ENCODE results near the gene IRF1. TPM values are rescaled to one million over a fixed set of nuclear protein-coding genes. Genes with fewer than 3 reads are reported as not detected.

The IRF1 gene
- total and polyA plus RNA-seq, 2 of the 8 experiments (the other 6 are each of a cell fraction or from before 2014, with no cell fraction given): 4.0 to 8.5 TPM

DNA sequence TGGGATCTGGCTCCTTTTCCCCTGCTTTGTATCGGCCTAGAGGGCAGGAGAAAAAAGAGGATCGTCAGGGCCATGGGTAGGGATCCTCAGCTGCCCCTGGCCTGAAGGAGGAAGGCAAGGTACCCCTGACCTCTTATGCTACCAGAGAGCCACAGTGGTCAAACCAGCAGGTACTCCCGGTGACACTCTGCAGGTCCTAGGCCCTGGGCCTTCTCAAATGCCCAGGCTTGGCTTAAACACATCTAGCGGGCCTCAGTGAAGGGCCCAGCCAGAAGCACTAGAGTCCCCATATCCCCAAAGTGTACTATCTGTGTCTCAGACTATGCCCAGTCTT lies 3.5 kb downstream of the IRF1 start:
- Histone ChIP-seq H3K36me3 (ENCODE audit: control insufficient read depth in 2 of 4, insufficient read depth in 4 of 4, low read length in 3 of 4) (peaks cover 4 to 18% (median 13%) of the 10 kb centered on the region in 4 experiments; a peak in 6 of 8 replicates), H2BK12ac (ENCODE audit: low read depth, low read length) (no peak overlapping the region), H3K4me1 (replicated peaks in 1 of 4; ENCODE audit: control insufficient read depth in 3 of 4, insufficient read depth in 4 of 4, low read length in 3 of 4) (peaks cover 5 to 11% (median 9%) of the 10 kb centered on the region in 4 experiments), H4K20me1 (replicated peaks in 1 of 2; ENCODE audit: control insufficient read depth in 1 of 2, insufficient read depth in 2 of 2, low read length in 2 of 2) (peaks cover 0 to 13% of the 10 kb centered on the region in 2 experiments), H3K4me3 (ENCODE audit: extremely low read depth in 1 of 4, insufficient read depth in 2 of 4, low read depth in 3 of 4, low read length in 4 of 4) (no peak overlapping the region), H4K5ac (ENCODE audit: insufficient read length, low read depth, low read length) (no peak overlapping the region), H2AFZ (ENCODE audit: low read length) (no peak overlapping the region), H2AK5ac (ENCODE audit: low read depth, low read length) (no peak overlapping the region), H2BK120ac (replicated peaks; ENCODE audit: low read depth, low read length) (no peak overlapping the region), H3K9me3 (ENCODE audit: insufficient read depth in 2 of 2, low read depth in 1 of 2, low read length in 1 of 2) (no peaks in the 10 kb centered on the region), H4K91ac (replicated peaks; ENCODE audit: insufficient read length, low read length) (no peak overlapping the region), H3K23me2 (ENCODE audit: low read depth, low read length) (peaks cover 16% of the 10 kb centered on the region; the same call in 1 of the 2 replicates), H3K18ac (ENCODE audit: extremely low read depth, low read length) (no peak overlapping the region), H3K27ac (ENCODE audit: low read depth, low read length) (no peak overlapping the region), H2BK20ac (ENCODE audit: low read length) (no peak overlapping the region), H2BK15ac (ENCODE audit: low read length) (no peak overlapping the region), H3K4ac (replicated peaks; ENCODE audit: insufficient read length, low read depth, low read length) (no peak overlapping the region), H3K79me1 (ENCODE audit: low read depth, low read length) (no peaks in the 10 kb centered on the region; the same call in 1 of the 2 replicates), H3K23ac (ENCODE audit: insufficient read length) (no peak overlapping the region), H3K4me2 (ENCODE audit: insufficient read depth in 1 of 2, low read depth in 2 of 2, low read length in 2 of 2) (no peak overlapping the region), H3K27me3 (replicated peaks in 1 of 4; ENCODE audit: control insufficient read depth in 3 of 4, extremely low read depth in 1 of 4, insufficient read depth in 3 of 4, low read length in 3 of 4) (peaks cover 0 to 7% (median 4%) of the 10 kb centered on the region in 4 experiments; a peak in 3 of 7 replicates), H4K8ac (ENCODE audit: extremely low read depth, insufficient read depth, low read length) (no peak overlapping the region), H3K9ac (replicated peaks in 1 of 4; ENCODE audit: extremely low read depth in 1 of 4, low read depth in 3 of 4, low read length in 3 of 4) (no peak overlapping the region), H2BK5ac (ENCODE audit: low read depth, low read length) (no peak overlapping the region; the same call in 1 of the 2 replicates), H3K79me2 (ENCODE audit: control insufficient read depth in 1 of 2, insufficient read depth in 2 of 2, low read length in 2 of 2) (no peaks in the 10 kb centered on the region), H3K56ac (replicated peaks; ENCODE audit: insufficient read length, low read depth, low read length) (no peak overlapping the region), H3K14ac (ENCODE audit: insufficient read length) (no peak overlapping the region)
- no peak for DNase-seq (ENCODE audit: low read depth in 1 of 2, low spot score in 2 of 2)
- ChIA-PET CTCF (ENCODE audit: partially characterized antibody) (interaction anchor here (0.7 to 7.9 kb wide), 7 partner anchors 9 to 424 kb away, joined by 3 to 77 read pairs (median 4); no protein-coding TSS in a partner anchor), POLR2A (ENCODE audit: partially characterized antibody) (interaction anchor here (0.8 to 5.4 kb wide), 5 partner anchors 8 to 62 kb away, joined by 3 to 49 read pairs (median 4); no protein-coding TSS in a partner anchor)
- FAIRE-seq: no peak
- no peak for TF ChIP-seq POLR2AphosphoS5 (IDR thresholded peaks at IDR 0.05; ENCODE audit: low read depth, low read length)
- TF ChIP-seq TAF1 (IDR thresholded peaks at IDR 0.05; ENCODE audit: low read depth, low read length): no peak
- no peak for TF ChIP-seq NANOG (IDR thresholded peaks at IDR 0.05; ENCODE audit: insufficient read depth, low read depth, low read length, poor library complexity, severe bottlenecking)
- no peak for TF ChIP-seq RXRA (IDR thresholded peaks at IDR 0.05; ENCODE audit: insufficient read depth, low read depth, low read length)
- TF ChIP-seq EP300 (IDR thresholded peaks at IDR 0.05; ENCODE audit: borderline replicate concordance in 1 of 2, low read depth in 2 of 2, low read length in 2 of 2): no peak
- TF ChIP-seq, protein P1, sequence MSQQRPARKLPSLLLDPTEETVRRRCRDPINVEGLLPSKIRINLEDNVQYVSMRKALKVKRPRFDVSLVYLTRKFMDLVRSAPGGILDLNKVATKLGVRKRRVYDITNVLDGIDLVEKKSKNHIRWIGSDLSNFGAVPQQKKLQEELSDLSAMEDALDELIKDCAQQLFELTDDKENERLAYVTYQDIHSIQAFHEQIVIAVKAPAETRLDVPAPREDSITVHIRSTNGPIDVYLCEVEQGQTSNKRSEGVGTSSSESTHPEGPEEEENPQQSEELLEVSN (IDR thresholded peaks at IDR 0.05): no peak
- TF ChIP-seq SIX5 (IDR thresholded peaks at IDR 0.05; ENCODE audit: low read depth, low read length): no peak
- WGBS, 2 experiments (ENCODE audit: extremely low coverage in 1 of 2, insufficient coverage in 1 of 2, insufficient read length in 1 of 2, insufficient replicate concordance in 2 of 2, low coverage in 1 of 2, low lambda C conversion rate in 2 of 2, missing lambda C conversion rate in 1 of 2): 87% methylated on average over 3 of the region's 4 CpGs; no CpG with 5 or more reads in 1 of the 2 experiments

Measured in H1 (cell line).